Astrocyte (in vitro differentiated cells and primary cell): Measurements from ENCODE around the gene TLR2.

Experiments
- EZH2 ChIP-seq: IDR thresholded peaks from 2 replicates; pipeline ENCODE4 v1.6.1; 2012; ENCODE audit warnings: mild to moderate bottlenecking, low read length, inconsistent platforms; ENCODE audit not compliant: insufficient read depth
- TF ChIP-seq, protein P1 (sequence below): IDR thresholded peaks from 2 replicates; pipeline ENCODE4 v1.5.1; 2011; ENCODE audit warnings: low read depth, mild to moderate bottlenecking, inconsistent platforms, low read length, moderate library complexity; ENCODE audit not compliant: insufficient read depth

DNA sequence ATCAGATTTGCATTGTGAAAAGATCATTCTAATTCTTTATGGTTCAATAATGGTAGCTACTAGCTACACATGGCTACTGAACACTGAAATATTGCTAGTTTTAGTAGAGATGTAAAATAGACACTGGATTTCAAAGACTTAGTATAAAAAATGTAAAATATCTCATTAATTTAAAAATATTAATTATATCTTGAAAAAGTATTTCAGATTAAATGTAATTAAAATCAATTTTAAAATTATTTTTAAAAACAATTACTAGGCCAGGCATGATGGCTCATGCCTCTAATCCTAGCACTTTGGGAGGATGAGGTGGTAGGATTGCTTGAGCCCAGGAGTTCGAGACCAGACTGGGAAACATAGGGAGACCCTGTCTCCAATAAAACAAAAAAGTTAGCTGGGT lies 20.4 kb upstream of the TLR2 start:
- TF ChIP-seq, protein P1, sequence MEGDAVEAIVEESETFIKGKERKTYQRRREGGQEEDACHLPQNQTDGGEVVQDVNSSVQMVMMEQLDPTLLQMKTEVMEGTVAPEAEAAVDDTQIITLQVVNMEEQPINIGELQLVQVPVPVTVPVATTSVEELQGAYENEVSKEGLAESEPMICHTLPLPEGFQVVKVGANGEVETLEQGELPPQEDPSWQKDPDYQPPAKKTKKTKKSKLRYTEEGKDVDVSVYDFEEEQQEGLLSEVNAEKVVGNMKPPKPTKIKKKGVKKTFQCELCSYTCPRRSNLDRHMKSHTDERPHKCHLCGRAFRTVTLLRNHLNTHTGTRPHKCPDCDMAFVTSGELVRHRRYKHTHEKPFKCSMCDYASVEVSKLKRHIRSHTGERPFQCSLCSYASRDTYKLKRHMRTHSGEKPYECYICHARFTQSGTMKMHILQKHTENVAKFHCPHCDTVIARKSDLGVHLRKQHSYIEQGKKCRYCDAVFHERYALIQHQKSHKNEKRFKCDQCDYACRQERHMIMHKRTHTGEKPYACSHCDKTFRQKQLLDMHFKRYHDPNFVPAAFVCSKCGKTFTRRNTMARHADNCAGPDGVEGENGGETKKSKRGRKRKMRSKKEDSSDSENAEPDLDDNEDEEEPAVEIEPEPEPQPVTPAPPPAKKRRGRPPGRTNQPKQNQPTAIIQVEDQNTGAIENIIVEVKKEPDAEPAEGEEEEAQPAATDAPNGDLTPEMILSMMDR, result no peak
- TF ChIP-seq EZH2, result no peak
